Measurements from ENCODE around the gene ZBTB20.

ZBTB20 gene

GRCh38 chr3:114880078-114880477 lies 267.0 kb downstream of the ZBTB20 start:
- H3K27me3 ChIP-seq (ENCODE audit: low read length): no peaks in the 10 kb centered on the region
- no peaks in the 10 kb centered on the region for H3K9me3 ChIP-seq (ENCODE audit: insufficient read depth, low read length)
- no peaks in the 10 kb centered on the region for H3K79me2 ChIP-seq (ENCODE audit: insufficient read depth, low read length)
- no peak for TF ChIP-seq EZH2phosphoT487 (conservative IDR thresholded peaks at IDR 0.05; ENCODE audit: low read length)
- no peak for TF ChIP-seq CTCF (IDR thresholded peaks at IDR 0.05; ENCODE audit: insufficient read depth, low read length, poor library complexity, severe bottlenecking)
- H3K4me3 ChIP-seq (ENCODE audit: insufficient read depth, low read length, poor library complexity, severe bottlenecking): no peak overlapping the region
- H3K4me2 ChIP-seq (ENCODE audit: low read depth, low read length, poor library complexity, severe bottlenecking): no peak overlapping the region
- no peaks in the 10 kb centered on the region for H3K36me3 ChIP-seq (ENCODE audit: low read length)
- no peaks in the 10 kb centered on the region for H3K9me2 ChIP-seq (replicated peaks; ENCODE audit: insufficient read depth, low read length)
- H3K27ac ChIP-seq (ENCODE audit: low read depth, low read length): no peak overlapping the region
- H4K20me1 ChIP-seq (ENCODE audit: low read depth, low read length): no peaks in the 10 kb centered on the region; the same call in 1 of the 2 replicates
- H3F3A ChIP-seq (ENCODE audit: insufficient read depth): no peaks in the 10 kb centered on the region
- no peak overlapping the region for H2AFZ ChIP-seq (ENCODE audit: low read depth, low read length, severe bottlenecking)
- H3K9ac ChIP-seq (ENCODE audit: low read length): no peak overlapping the region

- Histone ChIP-seq H3F3A (ENCODE audit: insufficient read depth) (no peaks in the 10 kb centered on the region), H3K4me3 (ENCODE audit: insufficient read depth, low read length, poor library complexity, severe bottlenecking) (no peak overlapping the region), H3K27me3 (ENCODE audit: low read length) (no peaks in the 10 kb centered on the region), H3K79me2 (ENCODE audit: insufficient read depth, low read length) (no peaks in the 10 kb centered on the region), H3K9me2 (replicated peaks; ENCODE audit: insufficient read depth, low read length) (no peaks in the 10 kb centered on the region), H3K27ac (ENCODE audit: low read depth, low read length) (no peak overlapping the region), H3K36me3 (ENCODE audit: low read length) (no peaks in the 10 kb centered on the region), H3K4me2 (ENCODE audit: low read depth, low read length, poor library complexity, severe bottlenecking) (no peak overlapping the region), H2AFZ (ENCODE audit: low read depth, low read length, severe bottlenecking) (no peak overlapping the region), H4K20me1 (ENCODE audit: low read depth, low read length) (no peaks in the 10 kb centered on the region; the same call in 1 of the 2 replicates), H3K9me3 (ENCODE audit: insufficient read depth, low read length) (no peaks in the 10 kb centered on the region), H3K9ac (ENCODE audit: low read length) (no peak overlapping the region)
- TF ChIP-seq EZH2phosphoT487 (conservative IDR thresholded peaks at IDR 0.05; ENCODE audit: low read length): no peak
- no peak for TF ChIP-seq CTCF (IDR thresholded peaks at IDR 0.05; ENCODE audit: insufficient read depth, low read length, poor library complexity, severe bottlenecking)
Measured at GRCh38 chr3:114879059-114880031, 267.7 kb downstream of the ZBTB20 start.

GRCh38 chr3:114878114-114878839 lies 268.8 kb downstream of the ZBTB20 start:
- H2AFZ ChIP-seq (ENCODE audit: low read depth, low read length, severe bottlenecking): no peak overlapping the region
- H4K20me1 ChIP-seq (ENCODE audit: low read depth, low read length): no peaks in the 10 kb centered on the region; the same call in 1 of the 2 replicates
- no peaks in the 10 kb centered on the region for H3K36me3 ChIP-seq (ENCODE audit: low read length)
- no peaks in the 10 kb centered on the region for H3K9me3 ChIP-seq (ENCODE audit: insufficient read depth, low read length)
- H3K27me3 ChIP-seq (ENCODE audit: low read length): no peaks in the 10 kb centered on the region
- H3K4me3 ChIP-seq (ENCODE audit: insufficient read depth, low read length, poor library complexity, severe bottlenecking): no peak overlapping the region
- H3K79me2 ChIP-seq (ENCODE audit: insufficient read depth, low read length): no peaks in the 10 kb centered on the region
- H3K9ac ChIP-seq (ENCODE audit: low read length): no peak overlapping the region
- H3K27ac ChIP-seq (ENCODE audit: low read depth, low read length): no peak overlapping the region
- no peak for TF ChIP-seq EZH2phosphoT487 (conservative IDR thresholded peaks at IDR 0.05; ENCODE audit: low read length)
- no peak for TF ChIP-seq CTCF (IDR thresholded peaks at IDR 0.05; ENCODE audit: insufficient read depth, low read length, poor library complexity, severe bottlenecking)
- H3F3A ChIP-seq (ENCODE audit: insufficient read depth): no peaks in the 10 kb centered on the region
- H3K9me2 ChIP-seq (replicated peaks; ENCODE audit: insufficient read depth, low read length): no peaks in the 10 kb centered on the region
- H3K4me2 ChIP-seq (ENCODE audit: low read depth, low read length, poor library complexity, severe bottlenecking): no peak overlapping the region

All from SU-DHL-6 (cell line).